Osteoblast (primary cell): ENCODE results near the gene GRIA4. TPM values are rescaled to one million over a fixed set of nuclear protein-coding genes. Genes with fewer than 3 reads are reported as not detected.

Experiments used
- DNase-seq: peaks from one replicate; pipeline ENCODE4 v3.0.0; 2011; ENCODE audit warnings: low spot score, mixed read lengths; ENCODE audit not compliant: insufficient read length; ENCODE audit errors: missing footprints
- H2AFZ ChIP-seq: 2 replicates; pipeline ENCODE4 v1.6.0; 2011; ENCODE audit warnings: mild to moderate bottlenecking, low read length
- H3K27ac ChIP-seq: 2 replicates; pipeline ENCODE4 v1.5.1; 2011; ENCODE audit warnings: mild to moderate bottlenecking, low read depth, low read length, moderate library complexity
- H3K27me3 ChIP-seq: 2 replicates; pipeline ENCODE4 v1.6.0; 2012; ENCODE audit warnings: mild to moderate bottlenecking, control low read depth, inconsistent platforms, low read length, moderate library complexity; ENCODE audit not compliant: insufficient read depth
- H3K36me3 ChIP-seq: 2 replicates; pipeline ENCODE4 v1.5.1; 2011; ENCODE audit warnings: mild to moderate bottlenecking, low read length, control low read depth, moderate library complexity; ENCODE audit not compliant: insufficient read depth
- H3K4me1 ChIP-seq: 2 replicates; pipeline ENCODE4 v1.5.1; 2011; ENCODE audit warnings: mild to moderate bottlenecking, low read length, control low read depth, moderate library complexity; ENCODE audit not compliant: insufficient read depth
- H3K4me2 ChIP-seq: 2 replicates; pipeline ENCODE4 v1.6.0; 2011; ENCODE audit warnings: mild to moderate bottlenecking, low read length; ENCODE audit not compliant: insufficient read depth
- H3K4me3 ChIP-seq: fragments of 200-600 bp; sonication (generic); 3 replicates; pipeline ENCODE4 v1.5.1; 2012; ENCODE audit warnings: mild to moderate bottlenecking, low read length, inconsistent platforms; ENCODE audit not compliant: insufficient read depth
- H3K79me2 ChIP-seq: 2 replicates; pipeline ENCODE4 v1.6.0; 2012; ENCODE audit warnings: mild to moderate bottlenecking, low read length, control low read depth, inconsistent platforms; ENCODE audit not compliant: insufficient read depth
- H3K9me3 ChIP-seq: 2 replicates; pipeline ENCODE4 v1.5.1; 2011; ENCODE audit warnings: low read depth, low read length, control low read depth
- H4K20me1 ChIP-seq: 2 replicates; pipeline ENCODE4 v1.6.0; 2012; ENCODE audit warnings: mild to moderate bottlenecking, low read length, control low read depth; ENCODE audit not compliant: insufficient read depth
- CTCF ChIP-seq: IDR thresholded peaks from 2 replicates; pipeline ENCODE4 v1.5.1; 2011; ENCODE audit warnings: mild to moderate bottlenecking, low read depth, low read length, moderate library complexity; ENCODE audit errors: extremely low read depth
- total RNA-seq: library from RNA; depleted of rRNA; stranded (reverse); fragments of >200 nt; gene quantifications from 2 replicates; pipeline ENCODE4 v1.2.3, GENCODE V29; 2012

The GRIA4 gene
- total RNA-seq, 1 donor = not detected

GRCh38 chr11:105937331-105937730, 327.5 kb downstream of the GRIA4 start:
- no peak for DNase-seq
- no peak overlapping the region for H3K4me2 ChIP-seq
- no peaks in the 10 kb centered on the region for H3K27me3 ChIP-seq
- no peaks in the 10 kb centered on the region for H3K79me2 ChIP-seq
- H3K4me1 ChIP-seq = no peaks in the 10 kb centered on the region
- no peaks in the 10 kb centered on the region for H4K20me1 ChIP-seq
- H3K4me3 ChIP-seq = no peak overlapping the region
- H3K36me3 ChIP-seq = no peaks in the 10 kb centered on the region
- no peaks in the 10 kb centered on the region for H3K9me3 ChIP-seq
- TF ChIP-seq CTCF = no peak
- H3K27ac ChIP-seq = no peak overlapping the region
- H2AFZ ChIP-seq = no peak overlapping the region

GRCh38 chr11:105937738-105938137, 327.9 kb downstream of the GRIA4 start:
- H3K36me3 ChIP-seq = no peaks in the 10 kb centered on the region
- no peaks in the 10 kb centered on the region for H3K27me3 ChIP-seq
- H2AFZ ChIP-seq = no peak overlapping the region
- no peak for DNase-seq
- H3K4me2 ChIP-seq = no peak overlapping the region
- H4K20me1 ChIP-seq = no peaks in the 10 kb centered on the region
- H3K27ac ChIP-seq = no peak overlapping the region
- H3K79me2 ChIP-seq = no peaks in the 10 kb centered on the region
- H3K4me1 ChIP-seq = no peaks in the 10 kb centered on the region
- H3K9me3 ChIP-seq = no peaks in the 10 kb centered on the region
- no peak overlapping the region for H3K4me3 ChIP-seq
- no peak for TF ChIP-seq CTCF

GRCh38 chr11:105942921-105943320, 333.0 kb downstream of the GRIA4 start:
- H2AFZ ChIP-seq = no peak overlapping the region
- H3K27ac ChIP-seq = no peak overlapping the region
- no peak overlapping the region for H3K4me2 ChIP-seq
- H3K27me3 ChIP-seq = no peaks in the 10 kb centered on the region
- H3K79me2 ChIP-seq = no peaks in the 10 kb centered on the region
- TF ChIP-seq CTCF = no peak
- no peak for DNase-seq
- H3K4me3 ChIP-seq = no peak overlapping the region
- H4K20me1 ChIP-seq = no peaks in the 10 kb centered on the region
- H3K9me3 ChIP-seq = no peaks in the 10 kb centered on the region
- H3K36me3 ChIP-seq = no peaks in the 10 kb centered on the region
- no peaks in the 10 kb centered on the region for H3K4me1 ChIP-seq

GRCh38 chr11:105948918-105949590, 339.2 kb downstream of the GRIA4 start:
- Histone ChIP-seq H3K27me3 (no peaks in the 10 kb centered on the region), H4K20me1 (no peaks in the 10 kb centered on the region), H3K9me3 (no peaks in the 10 kb centered on the region), H3K4me3 (no peak overlapping the region), H3K4me2 (no peak overlapping the region), H2AFZ (no peak overlapping the region), H3K4me1 (no peaks in the 10 kb centered on the region), H3K27ac (no peak overlapping the region), H3K36me3 (no peaks in the 10 kb centered on the region), H3K79me2 (no peaks in the 10 kb centered on the region)
- TF ChIP-seq CTCF = no peak
- DNase-seq = no peak
